ENCODE measurements around the gene GPR37L1.

GRCh38 chr1:202113690-202114300, 8.9 kb upstream of the GPR37L1 start:
- TF ChIP-seq POLR2A (IDR thresholded peaks at IDR 0.05) (no peak), CTCF (IDR thresholded peaks at IDR 0.05) (no peak), EP300 (IDR thresholded peaks at IDR 0.05) (no peak), POLR2AphosphoS5 (IDR thresholded peaks at IDR 0.05) (no peak)
